PC-3 (cell line): ENCODE data around the gene ERMN. TPM values are rescaled to one million over a fixed set of nuclear protein-coding genes. Genes with fewer than 3 reads are reported as not detected.

Source experiments
- ATAC-seq: fragments of 200-7000 bp; cut with Tn5 transposase; 2 replicates; pipeline ENCODE4 v1.9.1; 2020; ENCODE audit warnings: mild to moderate bottlenecking, moderate library complexity
- BruUV-seq: library from RNA; stranded (reverse); fragments of 400-500 nt; replicated peaks from 2 replicates; lab custom pipeline; 2021; lab: Mats Ljungman, UMichigan
- CTCF ChIA-PET: fragments of 300-600 bp; sonication (Branson Sonifier 250); formaldehyde crosslinking; loops from one replicate; lab custom pipeline; 2022; ENCODE audit warnings: antibody characterized with exemption; lab: Charles Lee
- POLR2A ChIA-PET: fragments of 300-600 bp; sonication (Branson Sonifier 250); formaldehyde crosslinking; loops from one replicate; lab custom pipeline; 2022; ENCODE audit warnings: antibody characterized with exemption; ENCODE audit not compliant: unreplicated experiment; lab: Charles Lee
- DNase-seq: peaks from one replicate; pipeline ENCODE4 v3.0.0-alpha.2; 2015
- H2AFZ ChIP-seq: fragments of 300-600 bp; sonication (generic); 2 replicates; pipeline ENCODE4 v1.6.0; 2016; ENCODE audit warnings: antibody characterized with exemption, low read length
- H3F3A ChIP-seq: fragments of 300-600 bp; sonication (generic); one replicate; pipeline ENCODE4 v1.6.0; 2017; ENCODE audit warnings: antibody characterized with exemption, low read length, control low read depth, mild to moderate bottlenecking; ENCODE audit not compliant: unreplicated experiment
- H3K27ac ChIP-seq: fragments of 300-600 bp; sonication (generic); 2 replicates; pipeline ENCODE4 v1.5.1; 2016; ENCODE audit warnings: mild to moderate bottlenecking, low read length
- H3K27me3 ChIP-seq: fragments of 300-600 bp; sonication (generic); 2 replicates; pipeline ENCODE4 v1.6.1; 2016; ENCODE audit warnings: low read length, mixed read lengths
- H3K36me3 ChIP-seq: fragments of 300-600 bp; sonication (generic); 2 replicates; pipeline ENCODE4 v1.6.1; 2016; ENCODE audit warnings: low read depth, mixed run types, low read length, mixed read lengths
- H3K4me1 ChIP-seq: fragments of 300-600 bp; sonication (generic); 2 replicates; pipeline ENCODE4 v1.5.1; 2016; ENCODE audit warnings: low read length; ENCODE audit not compliant: insufficient read depth
- H3K4me2 ChIP-seq: fragments of 300-600 bp; sonication (generic); 2 replicates; pipeline ENCODE4 v1.6.0; 2016; ENCODE audit warnings: low read length
- H3K4me3 ChIP-seq: fragments of 300-600 bp; sonication (generic); 2 replicates; pipeline ENCODE4 v1.5.1; 2016; ENCODE audit warnings: mild to moderate bottlenecking, low read length, mixed read lengths
- H3K79me2 ChIP-seq: fragments of 300-600 bp; sonication (generic); 2 replicates; pipeline ENCODE4 v1.6.1; 2017; ENCODE audit warnings: low read length, mixed read lengths
- H3K9ac ChIP-seq: fragments of 300-600 bp; sonication (generic); 2 replicates; pipeline ENCODE4 v1.6.0; 2016; ENCODE audit warnings: mild to moderate bottlenecking, low read length
- H3K9me2 ChIP-seq: fragments of 300-600 bp; sonication (generic); replicated peaks from 2 replicates; pipeline ENCODE4 v1.6.1; 2016; ENCODE audit warnings: mixed run types, low read length, mixed read lengths
- H3K9me3 ChIP-seq: fragments of 300-600 bp; sonication (generic); 2 replicates; pipeline ENCODE4 v1.6.1; 2016; ENCODE audit warnings: low read length, mixed read lengths
- H4K20me1 ChIP-seq: fragments of 300-600 bp; sonication (generic); 2 replicates; pipeline ENCODE4 v1.6.1; 2016; ENCODE audit warnings: low read length, mixed read lengths
- EZH2 ChIP-seq: fragments of 300-600 bp; sonication (generic); IDR thresholded peaks from one replicate; pipeline ENCODE4 v1.6.1; 2017; ENCODE audit warnings: antibody characterized with exemption, mild to moderate bottlenecking, low read length; ENCODE audit not compliant: unreplicated experiment
- EZH2phosphoT487 ChIP-seq: fragments of 300-600 bp; sonication (generic); IDR thresholded peaks from 2 replicates; pipeline ENCODE4 v1.6.1; 2018; ENCODE audit warnings: mild to moderate bottlenecking, antibody characterized with exemption, low read length, borderline replicate concordance
- intact Hi-C: fragments of 100-400 bp; cut with micrococcal nuclease; formaldehyde crosslinking; loops from 2 replicates; pipeline ENCODE4 v1.9.0; 2023
- total RNA-seq: library from RNA; depleted of rRNA; stranded (reverse); fragments of >200 nt; gene quantifications from 2 replicates; pipeline ENCODE4 v1.2.3, GENCODE V29; 2014
- TF ChIP-seq, protein P1 (sequence below): fragments of 300-600 bp; sonication (generic); conservative IDR thresholded peaks from 2 replicates; pipeline ENCODE4 v1.5.1; 2017; ENCODE audit warnings: antibody characterized with exemption, low read depth, mild to moderate bottlenecking, low read length

The ERMN gene
- total RNA-seq, 1 experiment from 2014 or later, result not detected

DNA sequence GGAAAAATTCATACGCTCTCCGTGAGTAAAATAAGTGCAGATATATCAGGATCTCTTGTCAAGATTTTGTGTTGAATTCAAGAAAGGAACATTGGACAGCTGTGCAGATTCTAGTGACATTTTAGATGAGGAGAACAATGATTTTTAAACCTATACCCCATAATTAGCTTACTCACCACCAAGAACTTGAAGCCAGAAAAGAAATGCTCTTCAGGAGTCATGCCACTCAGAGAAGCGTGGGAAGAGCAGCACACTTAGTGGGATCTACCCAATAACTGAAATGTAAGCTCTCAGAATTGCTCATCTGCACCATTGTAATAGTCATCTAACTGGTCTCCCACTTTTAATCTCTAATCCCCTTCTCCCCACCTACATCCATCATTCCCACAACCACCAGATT, 9.2 kb upstream of the ERMN start:
- Histone ChIP-seq H3K36me3 (no peaks in the 10 kb centered on the region), H3K9me2 (no peaks in the 10 kb centered on the region), H3K4me3 (no peak overlapping the region), H2AFZ (no peak overlapping the region), H3F3A (no peaks in the 10 kb centered on the region), H3K9me3 (no peaks in the 10 kb centered on the region), H4K20me1 (no peaks in the 10 kb centered on the region), H3K9ac (no peak overlapping the region), H3K79me2 (no peaks in the 10 kb centered on the region), H3K27ac (no peak overlapping the region), H3K27me3 (no peaks in the 10 kb centered on the region), H3K4me2 (no peak overlapping the region), H3K4me1 (peaks cover 4% of the 10 kb centered on the region)
- intact Hi-C loops, result no loop called here
- ChIA-PET POLR2A (no interaction called here), CTCF (interaction anchor here (2.2 kb wide), 1 partner anchor 32 kb away, joined by 18 read pairs; no protein-coding TSS in a partner anchor)
- TF ChIP-seq, protein P1, sequence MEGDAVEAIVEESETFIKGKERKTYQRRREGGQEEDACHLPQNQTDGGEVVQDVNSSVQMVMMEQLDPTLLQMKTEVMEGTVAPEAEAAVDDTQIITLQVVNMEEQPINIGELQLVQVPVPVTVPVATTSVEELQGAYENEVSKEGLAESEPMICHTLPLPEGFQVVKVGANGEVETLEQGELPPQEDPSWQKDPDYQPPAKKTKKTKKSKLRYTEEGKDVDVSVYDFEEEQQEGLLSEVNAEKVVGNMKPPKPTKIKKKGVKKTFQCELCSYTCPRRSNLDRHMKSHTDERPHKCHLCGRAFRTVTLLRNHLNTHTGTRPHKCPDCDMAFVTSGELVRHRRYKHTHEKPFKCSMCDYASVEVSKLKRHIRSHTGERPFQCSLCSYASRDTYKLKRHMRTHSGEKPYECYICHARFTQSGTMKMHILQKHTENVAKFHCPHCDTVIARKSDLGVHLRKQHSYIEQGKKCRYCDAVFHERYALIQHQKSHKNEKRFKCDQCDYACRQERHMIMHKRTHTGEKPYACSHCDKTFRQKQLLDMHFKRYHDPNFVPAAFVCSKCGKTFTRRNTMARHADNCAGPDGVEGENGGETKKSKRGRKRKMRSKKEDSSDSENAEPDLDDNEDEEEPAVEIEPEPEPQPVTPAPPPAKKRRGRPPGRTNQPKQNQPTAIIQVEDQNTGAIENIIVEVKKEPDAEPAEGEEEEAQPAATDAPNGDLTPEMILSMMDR, result no peak
- no peak for TF ChIP-seq EZH2phosphoT487
- no peak for TF ChIP-seq EZH2
- DNase-seq (no peak), ATAC-seq (no peak)
- no TSS peak for BruUV-seq

DNA sequence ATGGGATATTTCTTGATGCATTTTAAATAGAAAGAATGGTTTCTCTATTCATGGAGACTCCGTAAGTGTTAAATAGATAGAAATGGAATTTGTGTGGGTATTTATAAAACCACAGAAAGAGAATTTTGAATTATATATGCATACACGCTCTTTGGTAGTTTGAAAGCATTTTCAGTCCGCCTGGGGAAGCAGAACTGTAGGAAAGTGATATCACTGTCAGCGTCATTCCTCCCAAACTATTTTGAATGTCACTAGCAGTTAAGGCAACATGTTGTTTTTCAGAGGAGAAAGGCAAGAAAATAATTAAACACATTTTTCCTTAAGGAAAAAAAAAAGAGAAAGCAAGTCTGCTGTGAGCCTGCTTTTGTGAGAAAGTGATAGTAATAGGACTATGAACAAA, 8.7 kb upstream of the ERMN start:
- TF ChIP-seq, protein P1, result no peak
- TF ChIP-seq EZH2, result no peak
- TF ChIP-seq EZH2phosphoT487, result no peak
- ATAC-seq (no peak), DNase-seq (no peak)
- Histone ChIP-seq H3K9me2 (no peaks in the 10 kb centered on the region), H2AFZ (no peak overlapping the region), H3K4me1 (peaks cover 9% of the 10 kb centered on the region), H3K9ac (no peak overlapping the region), H3K27ac (no peak overlapping the region), H4K20me1 (no peaks in the 10 kb centered on the region), H3K4me3 (no peak overlapping the region), H3K27me3 (no peaks in the 10 kb centered on the region), H3F3A (no peaks in the 10 kb centered on the region), H3K79me2 (no peaks in the 10 kb centered on the region), H3K4me2 (no peak overlapping the region), H3K9me3 (no peaks in the 10 kb centered on the region), H3K36me3 (no peaks in the 10 kb centered on the region)
- no TSS peak for BruUV-seq
- POLR2A ChIA-PET, result no interaction called here
- CTCF ChIA-PET, result no interaction called here
- intact Hi-C loops, result no loop called here

DNA sequence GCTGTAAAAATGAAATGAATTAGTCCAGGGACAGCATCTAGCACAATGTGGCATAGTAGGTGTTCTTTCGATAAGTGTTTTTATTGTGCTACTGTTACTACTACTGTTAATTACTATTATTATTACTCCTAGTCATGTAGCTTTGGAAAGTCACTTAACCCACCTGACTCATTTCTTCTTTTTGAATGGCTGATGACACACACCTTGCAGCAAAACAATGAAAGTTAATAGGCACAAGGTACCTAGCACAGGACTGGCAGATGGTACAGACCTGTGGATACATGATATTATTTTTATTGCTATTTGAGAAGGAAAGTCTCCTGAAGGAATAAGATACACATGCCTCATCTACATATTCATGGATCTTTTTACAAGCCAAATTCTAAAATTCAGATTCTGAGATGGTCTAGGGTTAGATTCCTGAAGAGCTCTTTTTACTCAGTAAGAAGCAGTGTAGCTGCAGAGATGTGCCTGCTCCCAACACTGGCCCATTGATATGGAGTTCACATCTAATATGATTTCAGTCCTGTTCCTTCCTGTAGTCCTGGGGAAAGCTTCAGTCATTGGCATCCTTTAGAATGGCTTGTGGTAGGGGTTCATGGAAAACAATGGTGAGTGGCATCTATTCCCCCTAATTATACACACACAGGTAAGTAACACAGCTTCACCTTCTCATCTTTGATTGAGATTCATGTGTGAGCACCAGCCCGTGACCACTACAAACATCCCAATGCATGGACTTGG, 7.9 kb upstream of the ERMN start:
- no peak for DNase-seq
- Histone ChIP-seq H3K9me2 (no peaks in the 10 kb centered on the region), H3F3A (no peaks in the 10 kb centered on the region), H3K79me2 (no peaks in the 10 kb centered on the region), H3K36me3 (no peaks in the 10 kb centered on the region), H3K4me1 (peaks cover 13% of the 10 kb centered on the region), H3K4me2 (no peak overlapping the region), H3K9me3 (no peaks in the 10 kb centered on the region), H3K9ac (no peak overlapping the region), H3K4me3 (no peak overlapping the region), H2AFZ (no peak overlapping the region), H3K27me3 (no peaks in the 10 kb centered on the region), H3K27ac (no peak overlapping the region), H4K20me1 (no peaks in the 10 kb centered on the region)
- no TSS peak for BruUV-seq
- ChIA-PET POLR2A (no interaction called here), CTCF (no interaction called here)
- intact Hi-C loops, result no loop called here
- no peak for ATAC-seq
- no peak for TF ChIP-seq EZH2phosphoT487
- TF ChIP-seq EZH2, result no peak
- TF ChIP-seq, protein P1, result no peak
